HG03280 (cell line): ENCODE data around the gene PDYN.
"Not testable (repeated sequence)": the region's sequence is repeated elsewhere in the genome, so short reads cannot be mapped to it uniquely, and the experiment has no call there.

Experiments used
- ATAC-seq: cut with Tn5 transposase; IDR thresholded peaks from one replicate; pipeline ENCODE4 v1.9.1; 2021; ENCODE audit warnings: mild to moderate bottlenecking, moderate library complexity; ENCODE audit not compliant: unreplicated experiment

Gene PDYN

DNA sequence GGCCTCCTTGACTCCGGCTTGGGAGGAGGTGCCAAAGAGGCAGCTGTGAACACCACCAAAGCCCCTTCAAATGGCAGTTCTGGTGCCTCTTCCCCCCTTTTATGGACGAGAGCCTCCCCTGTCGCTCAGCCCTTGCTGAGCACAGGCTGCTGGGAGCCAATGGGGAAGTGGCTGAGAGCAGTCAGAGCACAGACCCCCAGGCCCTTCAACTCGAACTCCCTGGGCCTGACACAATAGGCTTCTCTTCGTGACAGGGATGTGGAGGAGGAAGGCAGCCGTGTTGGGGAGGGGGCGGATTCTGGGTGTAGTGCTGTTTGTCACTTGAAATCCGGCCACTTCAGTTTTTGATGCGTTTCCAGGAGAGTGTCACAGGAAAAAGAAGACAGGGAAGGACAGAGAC, at the start of gene PDYN:
PDYN (minus strand) TSS at position 73 of the 400 bp plus-strand sequence. CDS start 10,974 bp downstream, outside the sequence.
- no peak for ATAC-seq

DNA sequence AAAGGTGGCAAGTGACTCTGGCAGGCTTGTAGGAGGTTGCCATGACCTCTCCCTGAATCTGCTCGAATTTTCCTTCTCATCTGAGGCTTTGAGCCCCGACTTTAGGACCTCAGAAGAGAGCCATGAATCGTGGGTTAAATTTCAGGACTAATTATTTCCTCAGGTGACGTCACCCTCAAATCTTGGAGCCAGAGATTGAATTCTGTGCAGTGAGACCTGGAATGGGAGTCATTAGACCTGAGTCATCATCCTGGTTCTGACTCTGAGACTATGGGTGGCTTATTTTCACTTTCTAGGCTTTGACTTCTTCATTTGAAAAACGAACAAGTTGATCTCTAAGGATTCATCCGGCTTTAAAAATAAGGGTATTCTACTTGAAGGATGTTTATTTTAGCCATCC, 48.5 kb upstream of the PDYN start:
- no peak for ATAC-seq

DNA sequence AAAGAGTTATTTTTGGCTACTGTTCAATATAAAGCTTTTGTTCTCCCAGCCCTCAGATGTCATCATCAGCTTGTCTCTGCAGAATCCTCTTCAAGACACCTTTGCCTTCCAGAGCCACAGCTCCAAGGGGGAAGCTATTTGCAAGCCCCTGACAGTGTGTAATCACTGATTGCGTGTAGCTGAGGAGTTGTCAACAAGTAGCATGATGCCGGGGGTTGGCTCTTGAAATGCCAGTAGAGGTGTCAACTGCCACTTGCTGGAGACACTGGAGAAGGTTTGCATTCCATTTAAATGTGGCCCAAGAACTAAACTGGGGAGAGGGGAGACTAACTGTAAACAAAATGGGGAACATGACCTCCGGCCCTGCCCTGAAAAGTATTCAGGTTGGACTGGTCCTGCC, 44.3 kb upstream of the PDYN start:
- no peak for ATAC-seq

DNA sequence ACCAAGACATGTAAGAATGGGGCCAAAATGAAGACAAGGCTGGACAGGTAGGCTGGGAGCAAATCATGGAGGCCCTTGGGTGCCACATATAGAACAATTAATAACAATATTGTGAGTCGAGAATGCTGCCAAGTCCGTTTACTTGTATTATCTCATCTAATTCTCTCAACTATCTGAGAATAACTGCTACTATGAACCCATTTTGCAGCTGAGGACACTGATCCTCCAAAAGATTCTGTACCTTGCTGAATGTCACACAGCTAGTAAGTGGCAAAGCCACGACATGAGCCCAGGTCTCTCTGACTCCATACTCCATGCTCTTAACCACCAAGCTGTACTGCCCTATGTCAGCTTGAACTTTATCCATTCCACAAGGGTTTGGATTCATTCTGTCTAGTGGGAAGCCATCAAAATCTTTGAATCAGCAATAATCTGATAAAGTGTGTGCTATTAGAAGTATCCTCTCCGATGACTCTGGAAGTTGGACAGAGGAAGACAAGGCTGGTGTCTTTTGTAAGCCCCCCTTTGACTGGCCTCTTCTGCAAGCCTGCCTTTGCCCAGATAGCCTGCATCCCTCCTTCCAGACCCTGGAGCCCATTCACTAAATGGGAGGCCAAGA, 43.5 kb upstream of the PDYN start:
- ATAC-seq, result no peak

DNA sequence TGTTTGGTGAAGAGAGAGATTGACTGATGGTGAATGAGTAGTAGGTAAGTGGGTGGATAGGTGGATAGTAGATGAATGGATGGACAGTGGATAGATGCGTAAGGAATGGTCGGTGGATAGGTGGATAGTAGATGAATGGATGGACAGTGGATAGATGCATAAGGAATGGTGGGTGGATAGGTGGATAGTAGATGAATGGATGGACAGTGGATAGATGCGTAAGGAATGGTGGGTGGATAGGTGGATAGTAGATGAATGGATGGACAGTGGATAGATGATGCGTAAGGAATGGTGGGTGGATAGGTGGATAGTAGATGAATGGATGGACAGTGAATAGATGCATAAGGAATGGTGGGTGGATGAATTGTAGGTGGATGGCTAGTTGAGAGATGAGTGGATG, 42.5 kb upstream of the PDYN start:
- ATAC-seq, result not testable (repeated sequence)

DNA sequence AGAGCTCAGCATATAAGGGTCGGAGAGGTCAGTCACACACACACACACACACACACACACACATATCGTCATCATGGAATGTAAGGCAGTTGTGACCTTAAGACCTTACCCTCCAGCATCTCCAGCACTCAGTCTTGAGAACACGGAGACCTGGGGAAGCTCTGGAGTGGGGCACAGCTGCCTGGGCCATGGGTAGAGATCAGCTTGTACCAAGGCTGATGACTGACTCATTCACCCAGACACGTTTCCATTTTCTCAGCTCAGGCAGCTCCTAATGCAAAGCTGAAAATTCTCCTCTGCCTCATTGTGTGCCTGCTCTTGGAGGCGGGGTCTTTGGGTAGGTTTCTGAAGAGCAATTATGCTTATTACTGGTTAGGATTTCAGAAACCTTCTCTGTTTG, 38.3 kb upstream of the PDYN start:
- no peak for ATAC-seq

DNA sequence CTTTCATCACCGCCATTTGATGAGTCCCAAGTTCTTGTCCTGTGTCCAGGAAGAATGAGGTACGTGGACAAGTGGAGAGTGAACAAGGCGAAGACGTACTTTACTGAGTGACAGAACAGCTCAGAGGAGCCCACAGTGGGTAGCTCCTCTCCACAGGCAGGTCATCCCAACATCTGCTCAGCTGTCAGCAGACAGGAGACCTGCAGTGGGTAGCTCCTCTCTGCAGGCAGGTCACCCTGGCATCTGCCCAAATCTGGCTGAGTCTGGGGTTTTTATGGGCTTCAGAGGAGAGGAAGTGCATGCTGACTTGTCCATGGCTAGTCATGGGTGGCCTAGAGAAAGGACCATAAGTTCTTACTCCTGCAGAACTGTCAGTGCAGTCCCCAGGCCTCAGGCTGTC, 32.7 kb upstream of the PDYN start:
- no peak for ATAC-seq

DNA sequence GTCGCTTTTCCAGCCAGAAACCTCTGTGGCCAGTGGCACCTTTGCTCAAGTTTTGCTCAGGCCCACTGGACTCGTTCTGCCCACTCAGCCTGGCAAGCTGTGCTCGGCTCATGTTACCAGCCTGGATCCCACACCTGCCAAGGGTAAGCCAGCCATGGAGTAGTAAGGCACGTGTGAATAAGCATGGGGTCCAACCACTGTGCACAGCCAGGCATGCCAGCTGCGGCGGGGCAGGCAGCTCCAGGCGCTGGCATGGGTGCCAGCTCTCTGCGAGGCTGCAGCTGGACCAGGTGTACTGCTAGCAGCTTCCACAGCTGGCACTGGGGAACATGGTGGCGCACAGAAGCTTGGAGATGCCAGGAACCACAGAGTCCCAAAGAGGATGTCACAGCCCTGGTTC, 32.1 kb upstream of the PDYN start:
- ATAC-seq, result no peak

DNA sequence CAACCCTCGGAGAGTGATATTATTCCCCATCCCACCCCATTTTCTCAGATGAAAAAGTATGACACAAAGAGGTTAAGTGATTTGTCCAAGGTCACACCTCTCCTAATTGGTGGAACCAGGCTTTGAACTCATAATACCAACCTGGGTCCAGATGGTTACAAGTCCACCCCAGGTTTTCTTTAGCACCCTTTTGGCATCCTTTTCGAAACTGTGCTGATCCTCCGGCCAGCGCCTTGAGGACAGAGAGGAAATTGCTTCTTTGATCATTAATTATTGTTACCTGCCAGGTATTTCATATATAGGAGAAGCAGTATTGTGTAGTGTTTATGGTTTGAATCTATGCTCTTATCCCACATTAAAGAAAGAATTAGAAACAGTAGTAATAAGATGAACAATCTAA, 29.3 kb upstream of the PDYN start:
- ATAC-seq, result no peak

DNA sequence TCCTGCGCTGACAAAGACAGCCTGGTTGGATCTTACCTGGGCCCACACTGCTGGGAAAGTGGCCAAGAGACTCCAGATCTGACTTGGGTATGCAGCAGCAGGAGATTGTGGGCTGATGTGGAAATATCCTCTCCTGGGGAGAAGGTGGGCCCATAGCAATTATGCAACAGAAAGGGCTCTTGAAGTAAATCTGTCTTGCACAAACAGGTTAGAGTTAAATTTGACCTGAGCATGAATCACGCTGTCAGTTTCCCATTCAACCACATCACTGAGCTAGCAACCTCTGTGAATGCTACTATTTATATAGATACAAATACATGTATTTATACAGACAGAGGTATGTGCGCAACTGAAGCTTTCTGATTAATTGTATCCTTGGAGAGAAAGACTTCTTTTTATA, 28.3 kb upstream of the PDYN start:
- no peak for ATAC-seq

DNA sequence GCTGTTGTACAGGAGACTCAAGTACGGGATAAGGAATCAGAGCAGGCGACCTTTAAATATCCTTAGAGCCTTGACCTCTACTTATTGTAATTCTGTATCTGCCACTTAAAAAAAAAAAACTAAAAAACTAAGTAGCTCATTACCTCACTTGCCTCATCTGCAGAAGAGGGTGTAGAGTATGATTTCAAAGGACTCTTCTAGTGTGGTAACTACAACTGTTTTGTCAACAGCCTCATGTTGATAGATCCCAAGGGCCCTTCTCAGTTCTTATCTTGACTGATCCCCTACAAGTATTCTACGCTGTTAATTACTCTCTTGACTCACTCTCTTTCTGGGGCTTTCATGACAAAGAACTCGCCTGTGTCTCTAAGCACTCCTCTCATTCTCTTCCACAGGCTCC, 16.7 kb upstream of the PDYN start:
- no peak for ATAC-seq

DNA sequence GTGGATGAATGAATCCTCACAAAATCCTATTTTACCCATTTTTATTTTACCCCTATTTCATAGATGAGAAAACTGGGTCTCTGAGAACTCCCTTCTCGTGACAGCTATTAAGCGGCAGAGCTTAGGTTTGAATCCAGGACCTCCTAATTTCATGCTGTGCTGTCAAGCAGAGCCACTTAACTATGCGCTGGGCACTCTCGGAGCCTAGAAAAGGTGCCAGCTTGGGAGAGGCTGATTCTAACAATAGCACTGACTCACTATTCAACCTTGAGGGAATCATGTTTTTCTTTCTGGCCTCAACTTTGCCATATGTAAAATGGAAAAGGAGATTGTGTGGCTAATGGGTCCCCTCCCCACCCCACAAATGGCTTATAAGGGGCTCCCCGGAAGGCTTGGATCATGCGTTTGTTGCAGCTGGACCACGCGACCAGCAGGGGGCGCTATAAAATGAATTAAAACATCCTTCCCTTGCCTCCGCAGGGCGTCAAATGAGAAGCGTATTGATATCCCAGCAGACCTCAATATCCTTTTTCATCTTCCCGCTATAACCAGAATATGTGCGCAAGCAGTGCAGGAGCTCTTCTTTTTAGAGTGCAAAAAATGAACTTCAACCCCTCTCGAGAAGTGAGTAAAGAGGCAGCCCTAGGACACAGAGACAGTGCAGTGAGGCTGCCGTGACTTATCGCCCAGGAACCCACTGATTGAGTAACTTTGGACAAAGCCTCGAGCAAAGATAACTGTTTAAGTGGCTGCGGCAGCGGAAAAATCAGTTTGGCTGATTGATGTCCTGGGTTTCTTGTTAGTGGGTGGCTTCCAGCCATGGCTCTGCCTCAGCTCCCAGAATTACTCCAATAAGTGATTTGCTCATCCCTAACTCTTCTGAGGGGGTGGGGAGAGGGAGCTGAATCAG, 12.8 kb upstream of the PDYN start:
- no peak for ATAC-seq

DNA sequence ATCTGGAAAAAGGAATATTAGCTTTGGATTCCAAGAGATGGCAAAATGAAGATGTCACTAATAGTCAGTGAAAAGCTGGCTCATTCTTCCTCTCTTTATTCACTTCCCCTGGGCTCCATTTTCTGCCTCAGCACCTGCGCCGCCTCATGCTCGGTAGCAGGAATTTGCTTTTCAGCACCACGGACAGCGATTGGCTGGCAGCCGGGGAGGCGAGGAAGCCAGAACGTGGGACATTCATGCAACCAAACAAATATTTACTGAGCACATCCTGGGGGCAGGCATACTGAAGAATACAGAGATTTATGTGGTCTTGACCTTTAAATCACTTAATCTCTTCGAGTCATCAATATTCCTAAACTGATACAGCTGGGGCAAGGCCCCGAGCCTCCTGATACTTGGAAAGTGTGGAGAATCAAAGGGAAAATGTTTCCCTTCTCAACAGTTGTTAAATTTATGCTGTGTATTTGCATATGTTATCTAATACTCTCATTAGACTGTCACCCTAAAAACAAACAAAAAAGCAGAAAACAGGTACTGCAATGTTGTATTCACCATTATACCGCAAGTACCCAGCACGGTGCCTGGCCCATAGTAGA, 12.1 kb upstream of the PDYN start:
- ATAC-seq, result no peak

DNA sequence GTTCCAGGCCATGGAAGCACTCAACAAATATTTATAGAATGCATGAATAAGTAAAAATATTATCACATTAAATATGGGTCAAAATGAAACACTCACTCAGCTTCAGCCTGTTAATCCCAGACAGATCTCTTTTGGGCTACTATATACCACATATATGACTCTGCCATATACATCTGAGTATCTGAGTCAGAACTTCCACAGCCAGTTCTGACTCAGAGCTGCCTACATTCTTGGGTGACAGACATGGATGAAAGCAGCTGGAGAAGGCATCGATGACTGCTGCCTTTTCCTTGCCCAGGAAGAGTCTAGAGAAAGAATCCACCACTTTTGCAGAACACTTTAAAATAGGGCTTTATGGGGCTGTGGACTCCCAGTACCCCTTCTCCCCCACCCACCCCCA, 11.5 kb upstream of the PDYN start:
- ATAC-seq, result no peak

DNA sequence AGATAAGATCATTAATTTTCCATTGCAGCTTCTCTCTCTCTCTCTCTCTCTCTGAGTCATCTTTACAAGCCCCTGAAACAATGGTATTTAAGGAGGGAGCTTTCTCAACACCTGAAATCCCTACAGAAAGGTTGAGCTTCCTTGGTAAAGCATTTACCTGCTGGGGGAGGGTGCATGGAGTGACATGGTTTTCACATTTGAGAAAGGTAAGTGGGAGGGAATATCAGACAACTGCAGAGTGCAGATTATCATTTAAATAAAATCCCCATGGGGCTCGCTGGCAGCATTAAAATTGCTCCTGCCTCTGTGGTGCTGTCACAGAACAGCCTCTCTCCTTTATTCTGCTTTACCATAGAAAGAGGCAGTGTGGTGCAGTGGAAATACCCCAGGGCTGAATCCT, 10.3 kb upstream of the PDYN start:
- ATAC-seq, result no peak

DNA sequence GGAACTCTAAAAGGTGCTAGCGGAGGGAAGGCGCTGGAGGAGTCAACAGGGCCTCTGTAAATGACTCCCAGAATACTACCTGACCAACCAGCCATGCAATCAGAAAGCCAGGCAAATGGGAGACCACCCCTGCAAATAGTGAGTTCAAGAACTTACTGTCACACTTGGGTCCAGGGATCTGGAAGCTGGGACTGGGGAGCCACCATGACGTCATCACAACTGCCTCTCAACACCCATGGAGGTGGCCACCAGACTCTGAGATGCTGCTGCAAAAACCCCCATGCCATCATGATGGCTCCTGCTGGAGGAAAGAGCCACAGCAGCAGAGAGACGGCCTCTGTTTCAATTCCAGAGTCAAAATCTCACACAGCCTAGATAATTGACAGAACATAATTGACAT, 8.5 kb upstream of the PDYN start:
- no peak for ATAC-seq

DNA sequence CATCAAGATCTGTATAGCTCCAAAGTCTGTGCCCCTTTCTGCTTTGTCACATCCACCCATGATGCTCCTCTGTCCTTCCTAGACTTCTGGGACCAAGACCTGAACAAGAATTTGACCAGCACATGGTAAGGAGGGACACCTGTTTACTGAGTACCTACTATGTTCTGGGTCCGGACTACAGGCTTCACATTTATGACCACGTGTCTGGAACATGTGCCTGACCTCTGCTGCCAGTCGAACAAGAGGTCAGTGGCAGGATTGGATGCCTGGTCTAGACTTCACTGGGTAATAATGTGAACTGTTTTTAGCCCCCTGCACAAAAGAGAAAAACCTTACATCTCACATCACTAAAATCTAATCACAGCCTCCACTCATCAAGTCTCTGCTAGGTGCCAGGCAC, 7.3 kb upstream of the PDYN start:
- ATAC-seq, result no peak

DNA sequence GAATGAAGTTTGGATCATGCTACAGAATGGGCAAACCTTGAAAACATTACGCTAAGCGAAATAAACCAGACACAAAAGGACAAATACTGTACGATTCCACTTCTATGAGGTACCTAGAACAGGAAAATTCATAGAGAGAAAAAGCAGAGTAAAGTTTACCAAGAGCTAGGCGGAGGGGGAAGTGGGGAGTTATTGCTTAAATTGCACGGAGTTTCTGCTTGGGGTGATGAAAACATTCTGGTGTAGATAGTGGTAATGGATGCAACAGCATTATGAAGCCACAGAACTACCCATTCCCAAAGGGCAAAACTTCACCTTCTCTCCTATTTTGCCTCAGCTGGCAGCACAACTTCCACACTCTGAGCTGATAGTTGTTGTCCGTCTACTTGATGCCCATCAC, 6.4 kb upstream of the PDYN start:
- no peak for ATAC-seq

DNA sequence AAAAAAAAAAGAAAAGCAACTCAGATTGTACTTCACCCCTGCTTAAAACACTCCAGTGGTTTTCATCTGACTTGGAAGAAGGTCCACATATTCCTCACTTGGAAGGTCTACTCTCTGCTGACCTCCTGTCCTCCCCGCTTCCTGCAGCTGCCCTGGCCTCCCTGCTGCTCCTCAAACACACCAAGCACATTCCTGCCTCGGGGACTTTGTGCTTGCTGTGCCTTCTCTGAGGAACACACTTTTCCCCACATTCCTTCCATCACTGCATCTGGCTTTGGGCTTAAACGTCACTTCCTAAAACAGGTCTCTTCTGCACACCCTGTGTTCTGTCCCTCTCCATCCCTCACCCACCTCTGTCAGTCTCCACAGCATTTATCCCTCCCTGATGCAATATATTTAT, 4.9 kb upstream of the PDYN start:
- ATAC-seq, result no peak

DNA sequence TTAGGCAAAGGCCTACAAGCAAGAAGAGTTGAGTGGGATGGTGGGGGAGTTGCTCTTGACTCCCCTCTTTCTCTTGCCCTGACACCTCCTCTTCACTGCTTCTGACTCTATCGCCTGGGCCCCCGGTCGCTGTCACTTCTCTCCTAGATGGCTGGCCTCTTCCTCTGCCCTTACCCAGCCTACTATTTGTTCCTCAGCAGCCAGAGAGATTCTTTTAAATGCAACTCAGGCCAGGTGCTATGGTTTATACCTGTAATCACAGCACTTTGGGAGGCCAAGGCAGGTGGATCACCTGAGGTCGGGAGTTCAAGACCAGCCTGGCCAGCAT, 4.3 kb upstream of the PDYN start:
- no peak for ATAC-seq

DNA sequence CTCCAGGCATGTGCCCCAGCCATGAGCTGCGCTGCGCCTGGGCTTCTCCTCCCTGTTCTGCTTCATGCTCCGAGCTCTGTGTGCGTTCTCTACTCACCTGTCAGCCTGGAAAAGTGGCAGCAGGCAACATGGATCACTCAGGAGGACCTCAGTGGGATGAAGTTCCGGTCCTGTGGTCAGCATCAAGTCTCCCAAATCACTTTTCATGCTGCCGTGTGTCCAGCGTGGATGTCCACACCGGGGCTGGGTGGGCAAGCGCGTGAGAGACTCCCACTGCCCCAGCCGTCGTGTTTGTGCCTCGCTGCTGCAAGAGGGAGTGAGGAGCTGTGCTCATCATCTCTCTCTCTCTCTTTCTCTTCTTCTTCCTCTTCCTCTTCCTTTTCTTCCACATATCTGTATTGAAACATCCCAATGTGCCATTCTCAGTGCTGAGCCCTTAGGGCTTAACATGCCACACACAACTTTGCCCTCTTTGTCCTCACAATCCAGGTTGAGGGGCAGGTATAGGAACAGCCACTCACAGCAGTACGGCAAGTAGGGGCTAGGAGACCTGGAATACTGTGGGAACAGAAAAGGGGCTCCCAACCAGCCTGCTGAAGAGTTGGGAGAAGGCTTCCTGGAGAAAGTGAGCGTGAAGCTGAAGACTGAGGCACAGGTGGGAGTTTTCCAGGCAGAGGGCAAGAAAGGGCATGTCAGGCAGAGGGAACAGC, 3.8 kb upstream of the PDYN start:
- ATAC-seq, result no peak
